ENCODE data around the gene CYSLTR2. TPM values are rescaled to one million over a fixed set of nuclear protein-coding genes. Genes with fewer than 3 reads are reported as not detected.

CYSLTR2 gene
- total RNA-seq, 1 experiment from 2014 or later = not detected

GRCh38 chr13:48636550-48636949 is 17.2 kb upstream of the CYSLTR2 start:
- no peak overlapping the region for H3K27ac Mint-ChIP-seq (ENCODE audit: unreplicated experiment)
- TF ChIP-seq CTCF (IDR thresholded peaks at IDR 0.05; ENCODE audit: unreplicated experiment) = no peak
- intact Hi-C loops (cut with micrococcal nuclease; ENCODE audit: unreplicated experiment) = no loop called here
- peaks cover 5% of the 10 kb centered on the region for H3K9me3 Mint-ChIP-seq (ENCODE audit: low read depth, unreplicated experiment)
- DNase-seq = no peak
- no TSS peak for BruUV-seq (replicated peaks)
- H3K27me3 Mint-ChIP-seq (ENCODE audit: unreplicated experiment) = no peaks in the 10 kb centered on the region
- H3K4me1 Mint-ChIP-seq (ENCODE audit: low read depth, unreplicated experiment) = no peaks in the 10 kb centered on the region
- no peaks in the 10 kb centered on the region for H3K36me3 Mint-ChIP-seq (ENCODE audit: insufficient read depth, unreplicated experiment)
- CTCF ChIA-PET = interaction anchor here (0.7 kb wide), 1 partner anchor 36 kb away, joined by 7 read pairs; no protein-coding TSS in a partner anchor
- no peak overlapping the region for H3K4me3 Mint-ChIP-seq (ENCODE audit: low read depth, unreplicated experiment)

- no peak for TF ChIP-seq CTCF (IDR thresholded peaks at IDR 0.05; ENCODE audit: unreplicated experiment)
- no peak overlapping the region for H3K27ac Mint-ChIP-seq (ENCODE audit: unreplicated experiment)
- CTCF ChIA-PET = interaction anchor here (0.7 kb wide), 1 partner anchor 1874 kb away, joined by 3 read pairs; no protein-coding TSS in a partner anchor
- H3K36me3 Mint-ChIP-seq (ENCODE audit: insufficient read depth, unreplicated experiment) = no peaks in the 10 kb centered on the region
- BruUV-seq (replicated peaks) = no TSS peak
- no peaks in the 10 kb centered on the region for H3K4me1 Mint-ChIP-seq (ENCODE audit: low read depth, unreplicated experiment)
- intact Hi-C loops (cut with micrococcal nuclease; ENCODE audit: unreplicated experiment) = no loop called here
- H3K27me3 Mint-ChIP-seq (ENCODE audit: unreplicated experiment) = no peaks in the 10 kb centered on the region
- no peak overlapping the region for H3K4me3 Mint-ChIP-seq (ENCODE audit: low read depth, unreplicated experiment)
- DNase-seq = no peak
- H3K9me3 Mint-ChIP-seq (ENCODE audit: low read depth, unreplicated experiment) = peaks cover 5% of the 10 kb centered on the region
Observed at GRCh38 chr13:48637601-48638000, 16.1 kb upstream of the CYSLTR2 start.

- Mint-ChIP-seq H3K27me3 (ENCODE audit: unreplicated experiment) (no peaks in the 10 kb centered on the region), H3K36me3 (ENCODE audit: insufficient read depth, unreplicated experiment) (no peaks in the 10 kb centered on the region), H3K27ac (ENCODE audit: unreplicated experiment) (no peak overlapping the region), H3K4me3 (ENCODE audit: low read depth, unreplicated experiment) (no peak overlapping the region), H3K4me1 (ENCODE audit: low read depth, unreplicated experiment) (no peaks in the 10 kb centered on the region), H3K9me3 (ENCODE audit: low read depth, unreplicated experiment) (peaks cover 5% of the 10 kb centered on the region)
- intact Hi-C loops (cut with micrococcal nuclease; ENCODE audit: unreplicated experiment) = no loop called here
- CTCF ChIA-PET = no interaction called here
- no peak for DNase-seq
- no peak for TF ChIP-seq CTCF (IDR thresholded peaks at IDR 0.05; ENCODE audit: unreplicated experiment)
- no TSS peak for BruUV-seq (replicated peaks)
Observed at GRCh38 chr13:48640767-48641166, 13.0 kb upstream of the CYSLTR2 start.

- H3K9me3 Mint-ChIP-seq (ENCODE audit: low read depth, unreplicated experiment) = peaks cover 5% of the 10 kb centered on the region
- no peak overlapping the region for H3K4me3 Mint-ChIP-seq (ENCODE audit: low read depth, unreplicated experiment)
- no peaks in the 10 kb centered on the region for H3K27me3 Mint-ChIP-seq (ENCODE audit: unreplicated experiment)
- no TSS peak for BruUV-seq (replicated peaks)
- TF ChIP-seq CTCF (IDR thresholded peaks at IDR 0.05; ENCODE audit: unreplicated experiment) = no peak
- intact Hi-C loops (cut with micrococcal nuclease; ENCODE audit: unreplicated experiment) = no loop called here
- no peak for DNase-seq
- no peaks in the 10 kb centered on the region for H3K4me1 Mint-ChIP-seq (ENCODE audit: low read depth, unreplicated experiment)
- H3K36me3 Mint-ChIP-seq (ENCODE audit: insufficient read depth, unreplicated experiment) = no peaks in the 10 kb centered on the region
- no peak overlapping the region for H3K27ac Mint-ChIP-seq (ENCODE audit: unreplicated experiment)
- CTCF ChIA-PET = interaction anchor here (0.7 kb wide), 1 partner anchor 541 kb away, joined by 4 read pairs; no protein-coding TSS in a partner anchor
Observed at GRCh38 chr13:48641404-48641803, 12.3 kb upstream of the CYSLTR2 start.

Data from Calu3 (cell line).